Non-pigmented ciliary epithelial cell (primary cell): Measurements from ENCODE around the gene OR10H4.
"Not testable (repeated sequence)": the region's sequence is repeated elsewhere in the genome, so short reads cannot be mapped to it uniquely, and the experiment has no call there.

Source experiments
- DNase-seq: peaks from one replicate; pipeline ENCODE4 v3.0.0-alpha.2; 2010; ENCODE audit warnings: low read depth

OR10H4 gene

GRCh38 chr19:15948223-15949058 is at the start of gene OR10H4:
Gene OR10H4 (plus strand): TSS chr19:15949008. CDS start chr19:15949008, 0 bp downstream.
- DNase-seq: no peak

DNA sequence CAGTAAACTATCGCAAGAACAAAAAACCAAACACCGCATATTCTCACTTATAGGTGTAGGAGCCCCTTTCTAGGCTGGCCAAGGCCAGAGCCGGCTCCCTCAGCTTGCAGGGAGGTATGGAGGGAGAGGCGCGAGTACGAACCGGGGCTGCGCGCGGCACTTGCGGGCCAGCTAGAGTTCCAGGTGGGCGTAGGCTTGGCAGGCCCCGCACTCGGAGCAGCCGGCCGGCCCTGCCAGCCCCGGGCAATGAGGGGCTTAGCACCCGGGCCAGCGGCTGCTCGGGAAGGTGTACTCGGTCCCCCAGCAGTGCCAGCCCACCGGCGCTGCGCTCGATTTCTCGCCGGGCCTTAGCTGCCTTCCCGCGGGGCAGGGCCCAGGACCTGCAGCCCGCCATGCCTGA is 49.2 kb upstream of the OR10H4 start:
- DNase-seq: not testable (repeated sequence)

DNA sequence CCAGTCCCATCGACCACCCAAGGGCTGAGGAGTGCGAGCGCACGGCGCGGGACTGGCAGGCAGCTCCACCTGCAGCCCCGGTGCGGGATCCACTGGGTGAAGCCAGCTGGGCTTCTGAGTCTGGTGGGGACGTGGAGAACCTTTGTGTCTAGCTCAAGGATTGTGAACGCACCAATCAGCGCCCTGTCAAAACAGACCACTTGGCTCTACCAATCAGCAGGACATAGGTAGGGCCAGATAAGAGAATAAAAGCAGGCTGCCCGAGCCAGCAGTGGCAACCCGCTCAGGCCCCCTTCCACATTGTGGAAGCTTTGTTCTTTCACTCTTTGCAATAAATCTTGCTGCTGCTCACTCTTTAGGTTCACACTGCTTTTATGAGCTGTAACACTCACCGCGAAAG is 48.8 kb upstream of the OR10H4 start:
- not testable (repeated sequence) for DNase-seq

DNA sequence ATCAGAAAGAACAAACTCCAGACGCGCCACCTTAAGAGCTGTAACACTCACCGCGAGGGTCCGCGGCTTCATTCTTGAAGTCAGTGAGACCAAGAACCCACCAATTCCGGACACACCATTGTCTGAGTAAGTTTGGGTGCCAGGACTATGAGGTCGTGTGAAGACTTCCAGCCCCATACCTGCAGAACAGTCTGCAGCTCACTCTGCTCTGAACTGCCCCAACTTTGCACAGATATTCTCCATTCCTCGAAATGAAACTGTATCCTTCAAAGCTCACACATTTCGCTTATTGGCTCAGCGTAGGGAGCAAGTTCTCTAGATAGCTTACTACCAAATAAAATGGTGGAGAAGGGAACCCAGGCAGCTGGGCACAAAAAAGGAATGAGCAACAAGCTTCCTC is 48.3 kb upstream of the OR10H4 start:
- no peak for DNase-seq

DNA sequence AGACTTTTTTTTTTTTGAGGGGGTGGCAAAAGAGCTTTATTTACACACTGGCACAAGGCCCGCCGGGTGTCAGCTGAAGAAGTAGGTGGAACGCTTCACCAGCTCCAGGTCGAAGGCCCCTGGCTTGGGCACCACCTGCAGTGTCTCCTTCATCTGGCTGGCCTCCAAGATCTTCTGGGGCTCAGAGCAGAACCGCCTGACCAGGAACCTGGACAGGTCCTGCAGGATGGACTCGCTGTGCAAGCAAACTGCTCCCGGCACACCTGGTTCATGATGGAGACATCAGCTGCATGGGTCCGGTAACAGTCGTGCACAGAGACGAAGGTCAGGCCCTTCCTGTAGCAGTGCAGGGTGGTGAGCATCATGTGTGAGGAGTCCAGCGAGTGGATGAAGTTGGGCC is 46.6 kb upstream of the OR10H4 start:
- DNase-seq: no peak

GRCh38 chr19:15902898-15903297 is 45.9 kb upstream of the OR10H4 start:
- DNase-seq: not testable (repeated sequence)

- DNase-seq: no peak
Measured at GRCh38 chr19:15905026-15905425, 43.8 kb upstream of the OR10H4 start.

DNA sequence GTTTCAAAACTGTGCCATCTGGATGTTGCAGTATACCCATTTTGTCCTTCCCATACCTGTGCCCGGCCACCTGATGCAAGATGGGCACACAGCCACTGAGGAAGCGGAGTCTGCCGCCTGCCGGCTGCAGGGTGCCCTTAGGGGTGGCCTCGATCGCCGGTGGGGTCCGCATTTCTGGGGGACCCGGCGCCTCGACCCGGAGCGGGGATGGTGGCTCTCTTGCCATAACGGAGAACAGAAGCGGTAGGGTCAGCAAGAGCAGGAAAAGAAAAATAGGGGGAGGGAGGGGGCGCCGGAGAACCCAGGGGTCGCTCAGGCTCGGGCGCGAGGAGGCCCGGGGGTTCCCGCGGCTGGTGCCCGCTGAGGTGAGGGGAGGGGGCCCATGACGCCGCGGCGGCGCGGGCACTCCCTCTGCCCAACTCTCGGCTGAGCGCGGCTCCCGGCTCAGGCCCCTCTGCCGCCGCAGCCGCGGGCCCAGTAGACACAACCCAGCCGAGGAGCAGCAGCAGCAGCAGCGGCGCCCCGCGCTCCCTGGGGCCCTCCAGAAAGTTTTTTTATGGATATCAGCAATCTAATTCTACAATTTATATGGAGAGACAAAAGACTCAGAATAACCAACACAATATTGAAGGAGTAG is 37.1 kb upstream of the OR10H4 start:
- no peak for DNase-seq

DNA sequence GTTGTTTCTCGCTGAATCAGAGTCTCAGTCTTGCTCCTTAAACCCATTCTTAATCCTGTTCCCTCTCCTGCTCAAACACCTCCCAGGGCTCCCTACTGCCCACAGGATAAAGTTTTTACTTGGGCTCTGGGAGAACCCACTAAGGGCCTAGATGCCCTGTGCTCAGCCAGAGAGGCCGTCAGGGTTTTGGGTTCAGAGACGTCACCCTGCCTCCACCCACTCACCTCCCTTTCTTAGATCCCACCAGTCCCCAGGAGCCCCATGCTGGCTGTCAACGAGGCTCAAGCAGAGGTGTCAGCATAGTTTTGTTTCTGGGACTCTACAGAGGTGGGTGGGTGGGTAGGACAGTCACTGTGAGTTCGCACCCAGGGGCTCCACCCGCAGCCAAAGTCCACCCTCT is 35.4 kb upstream of the OR10H4 start:
- no peak for DNase-seq

GRCh38 chr19:15913830-15914229 is 35.0 kb upstream of the OR10H4 start:
- DNase-seq: no peak

GRCh38 chr19:15915109-15915508 is 33.7 kb upstream of the OR10H4 start:
- no peak for DNase-seq

DNA sequence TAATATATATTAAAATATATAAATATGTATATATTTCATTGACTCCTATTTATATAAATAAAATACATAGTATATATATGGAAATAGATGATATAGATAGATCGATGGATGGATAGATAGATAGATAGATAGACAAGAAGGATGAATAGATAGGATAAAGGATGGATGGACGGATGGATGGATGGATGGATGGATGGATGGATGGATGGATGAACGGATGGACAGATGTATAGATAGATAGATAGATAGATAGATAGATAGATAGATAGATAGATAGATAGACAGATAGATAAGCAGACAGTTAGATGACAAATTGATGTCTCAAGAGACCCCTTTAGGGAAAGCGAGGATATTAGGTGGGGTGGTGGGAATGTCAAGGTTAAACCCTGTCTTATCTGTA is 29.6 kb upstream of the OR10H4 start:
- DNase-seq: no peak

- DNase-seq: no peak
Measured at GRCh38 chr19:15922021-15922420, 26.8 kb upstream of the OR10H4 start.

- DNase-seq: no peak
Measured at GRCh38 chr19:15923702-15924101, 25.1 kb upstream of the OR10H4 start.

- no peak for DNase-seq
Measured at GRCh38 chr19:15926484-15926883, 22.3 kb upstream of the OR10H4 start.

DNA sequence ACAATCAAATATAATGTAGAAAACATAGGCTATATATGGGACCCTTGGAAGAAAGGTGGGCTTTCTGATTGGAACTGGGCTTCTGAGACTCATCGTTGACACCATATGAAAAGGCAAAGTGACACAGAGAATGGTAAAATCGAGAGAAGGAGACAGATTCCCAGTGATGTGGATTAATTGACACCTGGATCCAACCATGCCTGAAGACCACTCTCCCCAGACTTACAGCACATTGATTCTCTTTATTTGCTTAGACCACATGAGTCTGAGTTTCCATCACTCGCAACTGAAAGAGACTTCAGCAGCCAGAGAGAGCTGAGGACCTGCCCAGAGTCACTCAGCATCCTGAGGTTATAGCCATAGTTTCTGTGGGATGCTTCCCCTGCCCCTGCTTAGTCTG is 20.5 kb upstream of the OR10H4 start:
- DNase-seq: no peak

DNA sequence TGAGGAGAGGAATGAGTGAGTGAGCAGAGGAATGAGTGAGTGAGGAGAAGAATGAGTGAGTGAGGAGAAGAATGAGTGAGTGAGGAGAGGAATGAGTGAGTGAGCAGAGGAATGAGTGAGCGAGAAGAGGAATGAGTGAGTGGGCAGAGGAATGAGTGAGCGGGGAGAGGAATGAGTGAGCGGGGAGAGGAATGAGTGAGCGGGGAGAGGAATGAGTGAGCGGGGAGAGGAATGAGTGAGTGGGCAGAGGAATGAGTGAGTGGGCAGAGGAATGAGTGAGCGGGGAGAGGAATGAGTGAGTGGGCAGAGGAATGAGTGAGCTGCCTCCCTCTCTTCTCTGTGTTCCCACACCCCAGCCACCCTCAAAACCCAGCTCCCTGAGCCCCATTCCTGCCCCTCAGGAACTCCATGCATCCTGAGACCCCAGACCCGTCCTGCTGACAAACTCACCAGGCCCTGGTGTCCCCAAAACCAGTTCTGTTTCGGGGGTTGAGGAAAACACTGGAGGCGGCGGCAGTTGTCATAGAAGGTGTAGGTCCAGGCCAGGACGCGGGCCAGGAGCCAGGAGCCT is 15.0 kb upstream of the OR10H4 start:
- DNase-seq: not testable (repeated sequence)

DNA sequence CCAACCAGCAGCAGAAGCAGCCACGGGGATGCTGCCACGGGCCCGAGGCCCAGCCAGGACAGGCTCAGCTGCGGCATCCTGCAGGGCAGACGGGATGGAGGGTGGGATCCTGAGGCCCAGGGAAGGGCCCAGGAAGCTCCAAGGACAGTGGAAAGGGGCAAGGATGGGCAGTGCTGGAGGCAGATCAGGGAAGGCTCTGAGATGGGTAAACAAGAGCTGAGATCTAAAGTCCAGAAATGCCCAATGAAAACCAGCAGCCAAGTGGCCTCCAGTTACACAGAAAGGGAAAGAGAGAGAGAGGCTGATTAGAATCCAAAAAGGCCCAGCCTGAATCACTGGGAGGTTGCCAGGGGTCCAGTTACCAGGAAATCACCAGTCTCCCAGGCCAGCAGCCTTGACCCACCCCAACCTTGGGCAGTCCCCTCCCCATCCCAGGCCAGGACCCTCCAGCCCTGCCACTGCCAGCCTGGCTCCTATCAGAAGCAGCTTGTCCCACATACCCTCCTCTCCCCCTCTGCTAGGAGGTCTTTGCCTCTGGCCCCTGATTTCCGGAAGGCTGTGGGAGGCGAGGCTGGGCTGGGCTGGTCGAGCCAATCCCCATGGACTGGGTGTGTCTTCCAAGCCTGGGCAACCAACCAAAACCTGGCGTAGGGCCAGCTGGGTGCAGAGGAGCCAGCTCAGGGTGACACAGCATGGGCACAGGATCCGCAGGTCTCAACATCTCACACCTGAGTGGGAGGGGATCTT is 14.3 kb upstream of the OR10H4 start, which contains the start of gene CYP4F11:
Gene CYP4F11 (minus strand): TSS at position 198 of the 747 bp plus-strand sequence. CDS start 121 bp downstream, at position 77.
- DNase-seq: no peak

DNA sequence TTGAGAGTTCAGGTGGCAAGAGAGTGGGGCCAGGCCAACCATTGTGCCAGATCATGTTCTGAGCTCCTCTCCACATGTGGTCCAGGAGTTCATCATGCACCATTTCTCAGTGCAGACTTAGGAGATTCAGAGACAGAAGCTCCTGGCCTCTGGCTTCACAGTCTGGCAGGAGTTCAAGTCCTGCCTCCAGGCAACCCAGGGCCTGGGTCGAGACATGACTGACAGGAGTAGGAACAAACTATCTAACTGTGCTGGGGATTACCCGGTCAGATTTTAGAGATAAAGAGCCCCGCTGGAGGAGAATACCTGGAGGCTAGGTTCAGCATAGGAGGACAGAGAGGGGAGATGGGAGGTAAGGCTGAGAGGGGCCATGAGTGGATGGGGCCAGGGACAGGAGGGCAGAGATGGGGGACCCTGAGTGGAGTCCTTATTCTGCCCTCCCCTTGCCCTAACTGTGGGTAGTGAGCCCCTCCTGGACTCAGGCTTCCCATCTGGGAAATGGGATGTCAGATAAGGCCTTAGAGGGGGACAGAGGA is 13.6 kb upstream of the OR10H4 start:
- DNase-seq: no peak

DNA sequence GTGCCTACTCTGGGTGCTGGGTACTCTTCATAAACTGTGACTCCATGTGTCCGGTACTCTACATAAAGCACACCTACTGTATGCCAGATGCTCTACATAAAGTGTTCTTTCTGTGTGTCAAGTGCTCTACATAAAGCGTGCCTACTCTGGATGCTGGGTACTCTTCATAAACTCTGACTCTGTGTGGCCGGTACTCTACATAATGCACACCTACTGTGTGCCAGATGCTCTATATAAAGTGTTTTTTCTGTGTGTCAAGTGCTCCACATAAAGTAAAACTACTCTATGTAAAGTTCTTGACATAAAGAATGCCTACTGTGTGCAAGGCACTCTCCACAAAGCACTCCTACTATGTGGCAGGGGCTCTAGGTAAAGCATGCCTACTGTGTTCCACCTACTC is 12.6 kb upstream of the OR10H4 start:
- DNase-seq: no peak

DNA sequence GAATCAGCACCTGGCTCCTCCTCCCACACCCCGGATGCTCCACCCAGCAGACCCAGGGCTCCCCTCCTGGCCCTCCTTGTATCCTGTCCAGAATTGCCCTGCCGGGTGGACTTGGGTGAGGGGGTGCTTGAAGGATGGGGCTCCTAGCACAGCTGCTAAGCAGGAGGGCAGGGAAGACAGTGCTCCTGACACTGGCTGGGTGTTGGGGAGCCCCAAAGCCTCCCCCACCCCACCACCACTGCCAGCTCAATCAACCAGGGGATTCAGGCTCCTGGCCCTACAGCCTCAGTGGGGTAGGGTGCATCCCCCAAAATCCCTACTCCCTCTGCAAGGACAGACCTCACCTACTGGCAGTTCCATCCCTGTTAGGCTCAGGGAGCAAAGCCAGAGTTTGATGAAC is 11.9 kb upstream of the OR10H4 start:
- no peak for DNase-seq

GRCh38 chr19:15937771-15938170 is 11.0 kb upstream of the OR10H4 start:
- DNase-seq: no peak
